Heart left ventricle (tissue), 13 donors: ENCODE results near the gene OMG.

Experiments
- CTCF ChIP-seq, 12 donors: fragments of 200-600 bp; sonication (generic) in 4 of 12; IDR thresholded peaks; one replicate each; pipeline versions ENCODE4 v1.5.0 to v1.8.0; 2018 to 2022; ENCODE audit warnings: antibody characterized with exemption in 12 of 12, mild to moderate bottlenecking in 5 of 12
- POLR2A ChIP-seq, 2 donors: fragments of 450-650 bp; IDR thresholded peaks; one replicate each; pipeline ENCODE4 v1.6.1; 2017; ENCODE audit warnings: antibody characterized with exemption in 2 of 2, mild to moderate bottlenecking in 2 of 2, moderate library complexity in 2 of 2
- donor health status: ischemic (EF 13 %, LVEDD 7.1; RV severe dilation, severe dysfunction).
- donor health status: DM: no; HTN: yes; CAD: no.
- donor health status: DM: no; HTN: no; CAD: no.
- donor health status: ischemic (EF 25% LVEDD 6.9; RV normal size, moderate dysfunction).
- donor health status: ischemic (EF 25% LVEDD 5.7; RV mildly dilated, moderate dysfunction).
- donor health status: ischemic (EF 35%, LVEDD 5.7; RV mildly dilated, moderate dysfunction).
- donor health status: nonischemic (EF 11% LVEDD 7.7; RV severe dilation, severe dysfunction).
- donor health status: DM: yes; HTN: yes; CAD: no.
- donor health status: PGD.
- donor health status: ischemic (EF 29% LVEDD 5.4; RV normal size, mild dysfunction).
- donor health status: nonischemic (EF 23%, LVEDD 6.1; RV moderate dilation, normal function).

GRCh38 chr17:31323551-31323950 is 26.5 kb upstream of the OMG start:
- no peak for TF ChIP-seq CTCF (IDR thresholded peaks at IDR 0.05)
- TF ChIP-seq POLR2A (IDR thresholded peaks at IDR 0.05) = no peak
